Measurements from ENCODE around the gene WDR62. TPM values are rescaled to one million over a fixed set of nuclear protein-coding genes. Genes with fewer than 3 reads are reported as not detected.

The WDR62 gene
- total and polyA plus RNA-seq, 7 donors, result 0.81 to 7.2 (median 2.6) TPM

GRCh38 chr19:36116344-36116637 is 61.6 kb downstream of the WDR62 start:
- peaks cover 2 to 65% of the 10 kb centered on the region in 2 donors for H3K36me3 ChIP-seq (ENCODE audit: insufficient read depth in 1 of 2, low read depth in 1 of 2)
- H3K9me3 ChIP-seq, result no peaks in the 10 kb centered on the region
- intact Hi-C loops (cut with DNase I), result loop anchor here in 1 of 2 donors (10.0 kb wide), 1 partner anchor 121 kb away; the partner anchor contains the start of gene SDHAF1
- DNase-seq (no peak), ATAC-seq (no peak)
- peaks cover 15% of the 10 kb centered on the region for H3K4me1 ChIP-seq
- H3K27me3 ChIP-seq (ENCODE audit: insufficient read depth in 3 of 3, low read length in 2 of 3), result no peaks in the 10 kb centered on the region
- peak overlapping the region; percentile 93 for H3K4me3 ChIP-seq
- TF ChIP-seq, protein P1, sequence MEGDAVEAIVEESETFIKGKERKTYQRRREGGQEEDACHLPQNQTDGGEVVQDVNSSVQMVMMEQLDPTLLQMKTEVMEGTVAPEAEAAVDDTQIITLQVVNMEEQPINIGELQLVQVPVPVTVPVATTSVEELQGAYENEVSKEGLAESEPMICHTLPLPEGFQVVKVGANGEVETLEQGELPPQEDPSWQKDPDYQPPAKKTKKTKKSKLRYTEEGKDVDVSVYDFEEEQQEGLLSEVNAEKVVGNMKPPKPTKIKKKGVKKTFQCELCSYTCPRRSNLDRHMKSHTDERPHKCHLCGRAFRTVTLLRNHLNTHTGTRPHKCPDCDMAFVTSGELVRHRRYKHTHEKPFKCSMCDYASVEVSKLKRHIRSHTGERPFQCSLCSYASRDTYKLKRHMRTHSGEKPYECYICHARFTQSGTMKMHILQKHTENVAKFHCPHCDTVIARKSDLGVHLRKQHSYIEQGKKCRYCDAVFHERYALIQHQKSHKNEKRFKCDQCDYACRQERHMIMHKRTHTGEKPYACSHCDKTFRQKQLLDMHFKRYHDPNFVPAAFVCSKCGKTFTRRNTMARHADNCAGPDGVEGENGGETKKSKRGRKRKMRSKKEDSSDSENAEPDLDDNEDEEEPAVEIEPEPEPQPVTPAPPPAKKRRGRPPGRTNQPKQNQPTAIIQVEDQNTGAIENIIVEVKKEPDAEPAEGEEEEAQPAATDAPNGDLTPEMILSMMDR (IDR thresholded peaks at IDR 0.05), result no peak
- WGBS, 3 donors, result 93 to 94% (median 93%) methylated on average over 1 of the region's 1 CpG
- H3K27ac ChIP-seq, result peak overlapping the region; percentile 89

GRCh38 chr19:36120092-36120983 is 65.6 kb downstream of the WDR62 start:
- no peaks in the 10 kb centered on the region for H3K27me3 ChIP-seq (ENCODE audit: insufficient read depth in 3 of 3, low read length in 2 of 3)
- WGBS, 3 donors, result 87 to 94% (median 90%) methylated on average over 24 to 26 of the region's 26 CpGs
- no peak overlapping the region for H3K27ac ChIP-seq
- H3K4me3 ChIP-seq, result no peak overlapping the region
- DNase-seq, result no peak
- H3K9me3 ChIP-seq, result no peaks in the 10 kb centered on the region
- no peak for ATAC-seq
- intact Hi-C loops (cut with DNase I), result no loop called here
- H3K36me3 ChIP-seq (ENCODE audit: insufficient read depth in 1 of 2, low read depth in 1 of 2), result peaks cover 3 to 72% of the 10 kb centered on the region in 2 donors
- peaks cover 8% of the 10 kb centered on the region for H3K4me1 ChIP-seq
- TF ChIP-seq, protein P1 (IDR thresholded peaks at IDR 0.05), result no peak

- Histone ChIP-seq H3K4me1 (peaks cover 5% of the 10 kb centered on the region), H3K9me3 (no peaks in the 10 kb centered on the region), H3K27ac (no peak overlapping the region), H3K36me3 (ENCODE audit: insufficient read depth in 1 of 2, low read depth in 1 of 2) (peaks cover 5 to 77% of the 10 kb centered on the region in 2 donors), H3K27me3 (ENCODE audit: insufficient read depth in 3 of 3, low read length in 2 of 3) (no peaks in the 10 kb centered on the region), H3K4me3 (no peak overlapping the region)
- intact Hi-C loops (cut with DNase I), result no loop called here
- TF ChIP-seq, protein P1 (IDR thresholded peaks at IDR 0.05), result no peak
- WGBS, 3 donors, result 91 to 94% (median 94%) methylated on average over 18 of the region's 18 CpGs
- no peak for DNase-seq
- ATAC-seq, result no peak
These were observed 66.3 kb downstream of the WDR62 start for GRCh38 chr19:36120984-36121358.

DNA sequence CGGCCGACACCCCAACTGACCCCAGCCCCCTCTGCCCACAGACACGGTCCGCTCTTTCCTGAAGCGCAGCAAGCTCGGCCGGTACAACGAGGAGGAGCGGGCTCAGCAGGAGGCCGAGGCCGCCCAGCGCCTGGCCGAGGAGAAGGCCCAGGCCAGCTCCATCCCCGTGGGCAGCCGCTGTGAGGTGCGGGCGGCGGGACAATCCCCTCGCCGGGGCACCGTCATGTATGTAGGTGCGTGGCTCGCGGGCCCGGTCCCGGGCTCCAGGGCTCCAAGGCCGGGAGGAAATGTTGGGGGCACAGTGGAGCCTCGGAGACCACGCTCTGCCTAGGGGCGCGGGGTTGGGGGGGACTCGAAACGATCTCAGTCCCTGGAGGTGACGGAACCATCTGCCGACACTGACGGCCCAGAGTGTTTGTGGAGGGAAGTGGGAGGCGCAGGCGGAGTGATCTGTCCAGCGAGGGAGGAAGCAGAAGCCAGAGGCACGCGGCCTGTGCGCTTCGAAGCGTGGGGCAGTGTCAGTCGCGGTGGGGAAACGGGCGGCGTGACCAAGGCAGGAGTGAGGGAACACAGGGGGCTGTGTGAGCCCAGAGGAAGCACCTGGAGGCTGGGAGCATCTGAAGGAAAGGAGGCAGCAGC is 66.9 kb downstream of the WDR62 start:
- H3K36me3 ChIP-seq (ENCODE audit: insufficient read depth in 1 of 2, low read depth in 1 of 2), result peaks cover 5 to 73% of the 10 kb centered on the region in 2 donors
- ATAC-seq, result no peak
- no peak overlapping the region for H3K27ac ChIP-seq

More for the DNA sequence above, 66.9 kb downstream of the WDR62 start:
- H3K4me1 ChIP-seq, result no peaks in the 10 kb centered on the region
- no peak overlapping the region for H3K4me3 ChIP-seq
- peak in 1 of 2 donors; percentile 13 for DNase-seq
- TF ChIP-seq, protein P1 (IDR thresholded peaks at IDR 0.05), result no peak
- intact Hi-C loops (cut with DNase I), result no loop called here
- WGBS, 3 donors, result 84 to 88% (median 86%) methylated on average over 44 to 49 of the region's 49 CpGs
- no peaks in the 10 kb centered on the region for H3K9me3 ChIP-seq
- no peaks in the 10 kb centered on the region for H3K27me3 ChIP-seq (ENCODE audit: insufficient read depth in 3 of 3, low read length in 2 of 3)

All from psoas muscle (tissue), 8 donors.